GM23338 (cell line): ENCODE measurements around the gene LCOR. TPM values are rescaled to one million over a fixed set of nuclear protein-coding genes. Genes with fewer than 3 reads are reported as not detected.
A peak's percentile ranks its signal among the peaks of the same experiment; 100 is the strongest.

Source experiments
- ATAC-seq: fragments of 200-7000 bp; cut with Tn5 transposase; 3 replicates; pipeline ENCODE4 v1.9.1; 2020
- DNase-seq: peaks from one replicate; pipeline ENCODE4 v3.0.0-alpha.2; 2015; ENCODE audit warnings: low spot score
- H2AFZ ChIP-seq: fragments of 200-600 bp; sonication (generic); 2 replicates; pipeline ENCODE4 v1.8.0; 2016; ENCODE audit warnings: antibody characterized with exemption, mild to moderate bottlenecking, moderate library complexity
- H3F3A ChIP-seq: fragments of 200-600 bp; sonication (generic); replicated peaks from 2 replicates; pipeline ENCODE4 v1.8.0; 2017; ENCODE audit warnings: antibody characterized with exemption, mixed run types, low read depth
- H3K27ac ChIP-seq: fragments of 200-600 bp; sonication (generic); 2 replicates; pipeline ENCODE4 v1.6.1; 2016; ENCODE audit warnings: low read depth
- H3K27me3 ChIP-seq: fragments of 200-600 bp; sonication (generic); 2 replicates; pipeline ENCODE4 v1.8.0; 2016; ENCODE audit warnings: mild to moderate bottlenecking, mixed run types, moderate library complexity; ENCODE audit not compliant: insufficient read depth
- H3K36me3 ChIP-seq: fragments of 200-600 bp; sonication (generic); 2 replicates; pipeline ENCODE4 v1.8.0; 2016; ENCODE audit warnings: mild to moderate bottlenecking; ENCODE audit not compliant: insufficient read depth
- H3K4me1 ChIP-seq: fragments of 200-600 bp; sonication (generic); 2 replicates; pipeline ENCODE4 v1.8.0; 2016; ENCODE audit warnings: mild to moderate bottlenecking, moderate library complexity; ENCODE audit not compliant: insufficient read depth
- H3K4me2 ChIP-seq: fragments of 200-600 bp; sonication (generic); 2 replicates; pipeline ENCODE4 v1.7.1; 2017; ENCODE audit warnings: mixed run types
- H3K4me3 ChIP-seq: fragments of 200-600 bp; sonication (generic); 2 replicates; pipeline ENCODE4 v1.6.1; 2016; ENCODE audit warnings: mixed run types
- H3K79me2 ChIP-seq: fragments of 200-600 bp; sonication (generic); replicated peaks from 2 replicates; pipeline ENCODE4 v1.8.0; 2017; ENCODE audit warnings: mild to moderate bottlenecking; ENCODE audit not compliant: insufficient read depth
- H3K9me2 ChIP-seq: fragments of 200-600 bp; sonication (generic); 2 replicates; pipeline ENCODE4 v1.8.0; 2017; ENCODE audit not compliant: insufficient read depth
- H4K20me1 ChIP-seq: fragments of 200-600 bp; sonication (generic); replicated peaks from 2 replicates; pipeline ENCODE4 v1.8.0; 2017; ENCODE audit warnings: mild to moderate bottlenecking; ENCODE audit not compliant: insufficient read depth
- H3K27ac Mint-ChIP-seq: 2 replicates; pipeline ENCODE4 v1.8.0; 2020; ENCODE audit warnings: inconsistent platforms, mild to moderate bottlenecking, moderate library complexity, mixed read lengths
- H3K27me3 Mint-ChIP-seq: 3 replicates; pipeline ENCODE4 v1.8.0; 2022; ENCODE audit warnings: low read depth, mild to moderate bottlenecking, moderate library complexity, mixed read lengths, inconsistent platforms; ENCODE audit not compliant: insufficient read depth, poor library complexity
- H3K36me3 Mint-ChIP-seq: 3 replicates; pipeline ENCODE4 v1.8.0; 2021; ENCODE audit warnings: low read depth, mild to moderate bottlenecking, inconsistent platforms, moderate library complexity, mixed read lengths
- H3K4me1 Mint-ChIP-seq: 3 replicates; pipeline ENCODE4 v1.8.0; 2020; ENCODE audit warnings: mild to moderate bottlenecking, inconsistent platforms, mixed read lengths
- H3K4me3 Mint-ChIP-seq: 3 replicates; pipeline ENCODE4 v1.8.0; 2021; ENCODE audit warnings: moderate library complexity, mild to moderate bottlenecking, inconsistent platforms, mixed read lengths
- H3K9me3 Mint-ChIP-seq: 3 replicates; pipeline ENCODE4 v1.8.0; 2020; ENCODE audit warnings: moderate library complexity, mild to moderate bottlenecking, inconsistent platforms, mixed read lengths
- POLR2AphosphoS5 ChIP-seq: IDR thresholded peaks from 2 replicates; pipeline ENCODE4 v1.6.1; 2016; ENCODE audit warnings: antibody characterized with exemption, low read depth
- long read RNA-seq: library from polyadenylated mRNA; unstranded; transcript quantifications from one replicate; pipeline ENCODE4 v2.0.0, GENCODE V29; 2020; ENCODE audit not compliant: unreplicated experiment
- polyA plus RNA-seq: library from polyadenylated mRNA; unstranded; fragments of >200 nt; fragmentation: Nextera tagmentation; extraction: Ambion mirVana; gene quantifications from 2 replicates; pipeline ENCODE4 v1.2.1, GENCODE V29; 2016
- total RNA-seq: library from RNA; depleted of rRNA; stranded (reverse); fragments of >200 nt; shearing (Covaris generic); gene quantifications from 2 replicates; pipeline ENCODE4 v1.2.3, GENCODE V29; 2014; rRNA removed
- TF ChIP-seq, protein P1 (sequence below): fragments of 250-450 bp; sonication (Bioruptor Pico); IDR thresholded peaks from 2 replicates; pipeline ENCODE4 v1.5.0; 2020; ENCODE audit warnings: mild to moderate bottlenecking, moderate library complexity

LCOR gene
- total RNA-seq (14.9 and 18.6 TPM in 2 replicates), polyA plus RNA-seq (6.5 and 6.9 TPM in 2 replicates)
- long read RNA-seq, full-length matches to known transcripts, result 1 of 3 reads
- long read RNA-seq, partial matches to known transcripts, result 0 of 3 reads
- long read RNA-seq, other reads (novel, unspliced or antisense), result 2 of 3 reads

DNA sequence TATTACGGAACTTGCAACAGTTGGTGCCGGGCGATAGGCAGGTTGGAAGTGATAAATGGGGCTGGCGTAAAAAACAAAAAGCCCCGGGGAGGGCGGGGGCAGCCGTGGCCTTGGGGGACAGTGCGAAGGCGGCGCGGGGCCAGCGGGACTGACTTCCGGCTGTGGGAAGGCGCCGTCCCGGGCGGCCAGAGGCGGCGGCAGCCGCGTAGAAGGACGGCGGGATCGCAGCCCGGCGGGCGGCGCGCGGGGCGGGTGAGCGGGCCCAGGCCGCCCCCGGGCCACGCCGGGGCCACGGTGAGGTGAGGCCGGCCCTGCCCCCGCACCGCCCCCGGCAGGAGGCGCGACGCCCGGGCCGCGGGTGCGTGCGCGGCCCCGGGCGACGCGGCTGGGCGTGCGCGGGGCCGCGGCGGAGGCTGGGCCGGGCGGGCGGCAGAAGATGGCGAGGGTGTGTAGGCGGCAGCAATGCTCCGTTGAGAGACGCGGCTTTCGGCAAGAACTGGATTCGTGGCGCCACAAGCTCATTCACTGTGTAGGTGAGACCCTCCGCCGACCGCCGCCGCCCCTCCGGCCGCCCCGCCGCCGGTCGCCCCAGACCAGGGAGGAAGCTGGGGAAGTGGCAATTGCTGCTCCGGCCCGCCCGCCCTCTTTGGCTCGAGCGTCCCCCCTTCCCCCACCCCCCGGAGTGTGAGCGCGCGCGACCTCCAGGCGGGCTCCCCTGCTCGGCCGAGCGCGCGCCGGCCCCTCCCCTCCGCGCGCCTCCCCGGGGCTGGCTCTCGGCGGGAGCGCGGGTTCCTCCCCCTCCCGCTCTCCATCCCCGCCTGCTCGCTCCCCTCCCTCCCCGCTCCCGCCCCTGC, at the start of gene LCOR:
Gene LCOR (plus strand): TSS at position 432 of the 854 bp plus-strand sequence. CDS start 116,760 bp downstream, outside the sequence.
- H3K9me3 Mint-ChIP-seq, result no peaks in the 10 kb centered on the region; the same call in 2 of the 3 replicates

More for the DNA sequence above, at the start of gene LCOR:
- Histone ChIP-seq H3K27ac (peak within 1 kb of the TSS; percentile 70; the same call in 1 of the 2 replicates), H2AFZ (peak within 1 kb of the TSS; percentile 25; the same call in 1 of the 2 replicates), H4K20me1 (peaks cover 28% of the 10 kb centered on the region), H3K4me3 (peak within 1 kb of the TSS; percentile 80), H3F3A (no peaks in the 10 kb centered on the region), H3K4me1 (peaks cover 13% of the 10 kb centered on the region), H3K79me2 (peaks cover 38% of the 10 kb centered on the region), H3K9me2 (no peaks in the 10 kb centered on the region), H3K4me2 (peak within 1 kb of the TSS; percentile 93), H3K27me3 (peaks cover 47% of the 10 kb centered on the region), H3K36me3 (no peaks in the 10 kb centered on the region)
- TF ChIP-seq, protein P1, sequence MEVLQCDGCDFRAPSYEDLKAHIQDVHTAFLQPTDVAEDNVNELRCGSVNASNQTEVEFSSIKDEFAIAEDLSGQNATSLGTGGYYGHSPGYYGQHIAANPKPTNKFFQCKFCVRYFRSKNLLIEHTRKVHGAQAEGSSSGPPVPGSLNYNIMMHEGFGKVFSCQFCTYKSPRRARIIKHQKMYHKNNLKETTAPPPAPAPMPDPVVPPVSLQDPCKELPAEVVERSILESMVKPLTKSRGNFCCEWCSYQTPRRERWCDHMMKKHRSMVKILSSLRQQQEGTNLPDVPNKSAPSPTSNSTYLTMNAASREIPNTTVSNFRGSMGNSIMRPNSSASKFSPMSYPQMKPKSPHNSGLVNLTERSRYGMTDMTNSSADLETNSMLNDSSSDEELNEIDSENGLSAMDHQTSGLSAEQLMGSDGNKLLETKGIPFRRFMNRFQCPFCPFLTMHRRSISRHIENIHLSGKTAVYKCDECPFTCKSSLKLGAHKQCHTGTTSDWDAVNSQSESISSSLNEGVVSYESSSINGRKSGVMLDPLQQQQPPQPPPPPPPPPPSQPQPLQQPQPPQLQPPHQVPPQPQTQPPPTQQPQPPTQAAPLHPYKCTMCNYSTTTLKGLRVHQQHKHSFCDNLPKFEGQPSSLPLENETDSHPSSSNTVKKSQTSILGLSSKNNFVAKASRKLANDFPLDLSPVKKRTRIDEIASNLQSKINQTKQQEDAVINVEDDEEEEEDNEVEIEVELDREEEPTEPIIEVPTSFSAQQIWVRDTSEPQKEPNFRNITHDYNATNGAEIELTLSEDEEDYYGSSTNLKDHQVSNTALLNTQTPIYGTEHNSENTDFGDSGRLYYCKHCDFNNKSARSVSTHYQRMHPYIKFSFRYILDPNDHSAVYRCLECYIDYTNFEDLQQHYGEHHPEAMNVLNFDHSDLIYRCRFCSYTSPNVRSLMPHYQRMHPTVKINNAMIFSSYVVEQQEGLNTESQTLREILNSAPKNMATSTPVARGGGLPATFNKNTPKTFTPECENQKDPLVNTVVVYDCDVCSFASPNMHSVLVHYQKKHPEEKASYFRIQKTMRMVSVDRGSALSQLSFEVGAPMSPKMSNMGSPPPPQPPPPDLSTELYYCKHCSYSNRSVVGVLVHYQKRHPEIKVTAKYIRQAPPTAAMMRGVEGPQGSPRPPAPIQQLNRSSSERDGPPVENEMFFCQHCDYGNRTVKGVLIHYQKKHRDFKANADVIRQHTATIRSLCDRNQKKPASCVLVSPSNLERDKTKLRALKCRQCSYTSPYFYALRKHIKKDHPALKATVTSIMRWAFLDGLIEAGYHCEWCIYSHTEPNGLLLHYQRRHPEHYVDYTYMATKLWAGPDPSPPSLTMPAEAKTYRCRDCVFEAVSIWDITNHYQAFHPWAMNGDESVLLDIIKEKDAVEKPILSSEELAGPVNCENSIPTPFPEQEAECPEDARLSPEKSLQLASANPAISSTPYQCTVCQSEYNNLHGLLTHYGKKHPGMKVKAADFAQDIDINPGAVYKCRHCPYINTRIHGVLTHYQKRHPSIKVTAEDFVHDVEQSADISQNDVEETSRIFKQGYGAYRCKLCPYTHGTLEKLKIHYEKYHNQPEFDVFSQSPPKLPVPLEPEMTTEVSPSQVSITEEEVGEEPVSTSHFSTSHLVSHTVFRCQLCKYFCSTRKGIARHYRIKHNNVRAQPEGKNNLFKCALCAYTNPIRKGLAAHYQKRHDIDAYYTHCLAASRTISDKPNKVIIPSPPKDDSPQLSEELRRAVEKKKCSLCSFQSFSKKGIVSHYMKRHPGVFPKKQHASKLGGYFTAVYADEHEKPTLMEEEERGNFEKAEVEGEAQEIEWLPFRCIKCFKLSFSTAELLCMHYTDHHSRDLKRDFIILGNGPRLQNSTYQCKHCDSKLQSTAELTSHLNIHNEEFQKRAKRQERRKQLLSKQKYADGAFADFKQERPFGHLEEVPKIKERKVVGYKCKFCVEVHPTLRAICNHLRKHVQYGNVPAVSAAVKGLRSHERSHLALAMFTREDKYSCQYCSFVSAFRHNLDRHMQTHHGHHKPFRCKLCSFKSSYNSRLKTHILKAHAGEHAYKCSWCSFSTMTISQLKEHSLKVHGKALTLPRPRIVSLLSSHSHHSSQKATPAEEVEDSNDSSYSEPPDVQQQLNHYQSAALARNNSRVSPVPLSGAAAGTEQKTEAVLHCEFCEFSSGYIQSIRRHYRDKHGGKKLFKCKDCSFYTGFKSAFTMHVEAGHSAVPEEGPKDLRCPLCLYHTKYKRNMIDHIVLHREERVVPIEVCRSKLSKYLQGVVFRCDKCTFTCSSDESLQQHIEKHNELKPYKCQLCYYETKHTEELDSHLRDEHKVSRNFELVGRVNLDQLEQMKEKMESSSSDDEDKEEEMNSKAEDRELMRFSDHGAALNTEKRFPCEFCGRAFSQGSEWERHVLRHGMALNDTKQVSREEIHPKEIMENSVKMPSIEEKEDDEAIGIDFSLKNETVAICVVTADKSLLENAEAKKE (CRISPR knock-in tag), result no peak
- TF ChIP-seq POLR2AphosphoS5, result peak; percentile 70
- Mint-ChIP-seq H3K27me3 (peaks cover 14% of the 10 kb centered on the region), H3K4me1 (peaks cover 28% of the 10 kb centered on the region), H3K36me3 (peaks cover 4% of the 10 kb centered on the region), H3K27ac (peak within 1 kb of the TSS; percentile 96), H3K4me3 (peak within 1 kb of the TSS; percentile 99)
- DNase-seq (peak; percentile 89), ATAC-seq (peak; percentile 41)
